Measurements from ENCODE around the gene SNX11. TPM values are rescaled to one million over a fixed set of nuclear protein-coding genes. Genes with fewer than 3 reads are reported as not detected.

The SNX11 gene
- total and polyA plus RNA-seq, 9 of the 15 experiments (the other 6 are each of a cell fraction or from before 2014, with no cell fraction given), result 12.4 to 24.0 (median 16.8) TPM

DNA sequence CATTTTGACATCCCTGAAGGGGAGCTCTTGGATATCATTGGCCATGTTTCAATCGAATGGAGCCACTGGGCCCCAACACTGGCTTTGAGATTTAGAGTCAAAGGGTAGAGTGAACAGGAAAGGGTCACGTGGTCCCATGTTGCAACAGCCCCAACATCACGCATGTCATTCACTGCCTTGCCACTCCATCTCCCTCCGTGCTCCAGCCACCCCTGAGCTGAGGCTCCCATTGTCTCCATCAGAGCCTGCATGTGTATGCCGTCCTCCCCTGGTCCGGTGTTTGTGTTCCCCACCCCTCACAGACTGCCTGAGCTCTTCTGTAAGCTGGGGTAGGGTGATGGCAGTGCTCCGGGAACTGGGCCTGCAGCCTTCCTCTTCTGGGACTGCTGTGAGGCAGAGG, 47.3 kb upstream of the SNX11 start:
- ATAC-seq (no peak), FAIRE-seq (no peak)

DNA sequence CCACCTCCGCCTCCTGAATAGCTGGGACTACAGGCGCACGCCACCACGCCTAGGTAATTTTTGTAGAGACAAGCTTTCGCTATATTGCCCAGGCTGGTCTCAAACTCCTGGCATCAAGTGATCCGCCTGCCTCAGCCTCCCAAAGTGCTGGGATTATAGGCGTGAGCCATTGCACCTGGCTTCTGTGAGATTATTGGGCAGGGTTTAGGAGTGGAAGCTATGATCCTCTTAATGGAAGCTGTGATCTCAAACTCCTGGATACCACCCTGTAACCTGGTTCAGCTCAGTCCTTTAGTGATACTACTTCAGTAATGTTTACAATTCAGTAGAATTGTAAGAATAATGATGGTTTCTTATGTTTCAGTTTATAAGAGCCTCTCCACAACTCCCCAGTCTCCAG, 45.3 kb upstream of the SNX11 start:
- Histone ChIP-seq H4K20me1 (replicated peaks; ENCODE audit: control insufficient read depth, insufficient read depth, low read length) (peaks cover 3% of the 10 kb centered on the region; the same call in 1 of the 2 replicates), H3K4me2 (ENCODE audit: insufficient read depth, low read length) (no peak overlapping the region), H3K9me3 (replicated peaks; ENCODE audit: control insufficient read depth, insufficient read depth, low read depth, low read length) (no peaks in the 10 kb centered on the region), H2AFZ (ENCODE audit: low read depth, low read length) (no peak overlapping the region), H3K9ac (ENCODE audit: insufficient read depth in 1 of 2, low read depth in 2 of 2, low read length in 2 of 2) (no peak overlapping the region), H3K9me1 (ENCODE audit: control insufficient read depth, insufficient read depth, low read length) (no peaks in the 10 kb centered on the region), H3K27me3 (ENCODE audit: control insufficient read depth in 2 of 2, insufficient read depth in 2 of 2, low read length in 2 of 2) (no peaks in the 10 kb centered on the region), H3K4me3 (no peak overlapping the region), H3K79me2 (ENCODE audit: control insufficient read depth, insufficient read depth, low read length) (no peaks in the 10 kb centered on the region; the same call in 2 of the 3 replicates), H3K4me1 (replicated peaks in 1 of 2; ENCODE audit: control insufficient read depth in 2 of 2, insufficient read depth in 2 of 2, low read length in 2 of 2) (peaks cover 5 to 7% of the 10 kb centered on the region in 2 experiments; a peak in 3 of 5 replicates), H3K27ac (ENCODE audit: extremely low read depth, low read depth, low read length) (no peak overlapping the region), H3K36me3 (ENCODE audit: control insufficient read depth, insufficient read depth, low read length) (peaks cover 85% of the 10 kb centered on the region)
- TF ChIP-seq CSDE1 (IDR thresholded peaks at IDR 0.05), result no peak
- TF ChIP-seq RBFOX2 (IDR thresholded peaks at IDR 0.05; ENCODE audit: low read depth, low read length), result peak; percentile 27; the same call in 1 of the 2 replicates
- no peak for TF ChIP-seq TRIM24 (IDR thresholded peaks at IDR 0.05)
- in situ Hi-C loops (cut with MboI) (no loop called here), intact Hi-C loops (cut with micrococcal nuclease) (no loop called here)
- CTCF ChIA-PET (ENCODE audit: low intra/inter-chr PET ratio), result no interaction called here
- POLR2A ChIA-PET, result interaction anchor here (1.0 to 2.1 kb wide), 8 partner anchors 10 to 280 kb away, joined by 3 to 18 read pairs (median 4); partner anchors contain the start of genes CBX1 and NFE2L1
- ATAC-seq (no peak), FAIRE-seq (no peak), DNase-seq (ENCODE audit: extremely low read depth in 1 of 4, low spot score in 3 of 4) (no peak)
- no TSS peak for BruUV-seq (replicated peaks)
- 98% methylated on average over 7 of the region's 7 CpGs for WGBS (ENCODE audit: insufficient coverage, low coverage, missing lambda C conversion rate)

More for the DNA sequence above, 47.3 kb upstream of the SNX11 start:
- 82% methylated on average over 6 of the region's 7 CpGs for WGBS (ENCODE audit: insufficient coverage, low coverage, missing lambda C conversion rate)
- peaks cover 13 to 21% of the 10 kb centered on the region in 2 experiments; a peak in 4 of 5 replicates for H3K4me1 ChIP-seq (replicated peaks in 1 of 2; ENCODE audit: control insufficient read depth in 2 of 2, insufficient read depth in 2 of 2, low read length in 2 of 2)
- peaks cover 90% of the 10 kb centered on the region for H3K36me3 ChIP-seq (ENCODE audit: control insufficient read depth, insufficient read depth, low read length)
- H2AFZ ChIP-seq (ENCODE audit: low read depth, low read length), result no peak overlapping the region
- CTCF ChIA-PET (ENCODE audit: low intra/inter-chr PET ratio), result no interaction called here
- H3K9ac ChIP-seq (ENCODE audit: insufficient read depth in 1 of 2, low read depth in 2 of 2, low read length in 2 of 2), result 0 out of 4 replicates have a peak overlapping the region, but pooled peaks of 1 of the 2 experiments have one; percentile 6
- H3K4me3 ChIP-seq, result no peak overlapping the region
- POLR2A ChIA-PET, result interaction anchor here (0.7 to 6.5 kb wide), 3 partner anchors 9 to 14 kb away, joined by 3 to 74 read pairs (median 5); partner anchors contain the start of gene NFE2L1
- peaks cover 6% of the 10 kb centered on the region for H3K9me1 ChIP-seq (ENCODE audit: control insufficient read depth, insufficient read depth, low read length)
- no TSS peak for BruUV-seq (replicated peaks)
- H3K27me3 ChIP-seq (ENCODE audit: control insufficient read depth in 2 of 2, insufficient read depth in 2 of 2, low read length in 2 of 2), result no peaks in the 10 kb centered on the region
- in situ Hi-C loops (cut with MboI) (no loop called here), intact Hi-C loops (cut with micrococcal nuclease) (no loop called here)
- peaks cover 16% of the 10 kb centered on the region for H3K79me2 ChIP-seq (ENCODE audit: control insufficient read depth, insufficient read depth, low read length)
- no peaks in the 10 kb centered on the region for H3K9me3 ChIP-seq (replicated peaks; ENCODE audit: control insufficient read depth, insufficient read depth, low read depth, low read length)
- DNase-seq (ENCODE audit: extremely low read depth in 1 of 4, low spot score in 3 of 4), result peak in 1 of 4 experiments; percentile 17
- H3K4me2 ChIP-seq (ENCODE audit: insufficient read depth, low read length), result no peak overlapping the region
- H3K27ac ChIP-seq (ENCODE audit: extremely low read depth, low read depth, low read length), result no peak overlapping the region
- TF ChIP-seq ZNF263 (CRISPR knock-in tag; IDR thresholded peaks at IDR 0.05; ENCODE audit: borderline replicate concordance), result peak; percentile 22; the same call in 1 of the 2 replicates
- no peak for TF ChIP-seq PHF8 (IDR thresholded peaks at IDR 0.05; ENCODE audit: borderline replicate concordance, low read length)
- TF ChIP-seq RBFOX2 (IDR thresholded peaks at IDR 0.05; ENCODE audit: low read depth, low read length), result peak; percentile 53
- peaks cover 3% of the 10 kb centered on the region; the same call in 1 of the 2 replicates for H4K20me1 ChIP-seq (replicated peaks; ENCODE audit: control insufficient read depth, insufficient read depth, low read length)

All from K562 (cell line).